CD4-positive, alpha-beta T cell treated with Interleukin-1 beta for 1 hour (primary cell): Measurements from ENCODE around the gene EPHB1.

ENCODE experiments used
- DNase-seq, 2 donors: peaks; one replicate each; pipeline ENCODE4 v3.0.0-alpha.2; 2020 to 2022

EPHB1 gene

GRCh38 chr3:134810052-134810435 lies 15.0 kb downstream of the EPHB1 start:
- no peak for DNase-seq

DNA sequence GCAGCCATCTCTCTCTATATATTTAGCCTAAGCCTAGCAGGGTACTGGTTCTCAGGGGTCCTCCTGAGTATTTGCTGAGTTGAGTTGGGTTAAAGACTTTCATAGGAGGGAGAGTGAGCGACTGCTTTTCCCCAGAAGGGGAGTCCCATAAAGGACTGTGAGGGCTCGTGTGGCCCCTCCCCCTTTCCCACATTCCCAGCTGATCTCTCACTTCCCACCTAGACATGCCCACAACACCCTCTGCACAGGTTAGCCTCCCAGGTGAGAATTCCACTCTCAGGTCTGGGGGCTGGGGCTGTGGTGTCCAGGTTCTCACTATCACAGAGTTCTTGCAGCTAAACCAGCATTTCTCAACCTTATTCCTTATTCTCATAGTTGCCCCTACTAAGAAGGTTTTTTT lies 15.8 kb downstream of the EPHB1 start:
- DNase-seq = no peak

- no peak for DNase-seq
Observed at GRCh38 chr3:134813618-134814017, 18.6 kb downstream of the EPHB1 start.

DNA sequence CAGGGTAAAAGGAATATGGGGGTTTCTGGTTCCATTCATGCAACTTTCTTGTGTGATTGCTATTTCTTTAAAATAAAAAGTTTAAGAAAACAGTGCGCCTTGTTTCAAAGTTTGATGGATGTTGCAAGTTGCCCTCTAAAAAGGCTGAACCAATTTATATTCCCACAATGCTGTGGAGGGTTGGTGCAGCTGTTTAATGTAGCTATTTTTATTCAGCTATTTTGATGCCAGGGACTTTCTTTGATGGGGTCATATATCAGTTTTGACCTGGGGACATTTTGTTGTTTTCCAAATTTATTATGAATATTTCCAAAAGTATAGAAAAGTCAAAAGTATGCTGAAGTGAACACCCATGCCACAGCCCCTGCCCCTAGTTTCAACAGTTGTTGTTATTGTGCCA lies 20.5 kb downstream of the EPHB1 start:
- DNase-seq = no peak

GRCh38 chr3:134816623-134817022 lies 21.6 kb downstream of the EPHB1 start:
- no peak for DNase-seq

DNA sequence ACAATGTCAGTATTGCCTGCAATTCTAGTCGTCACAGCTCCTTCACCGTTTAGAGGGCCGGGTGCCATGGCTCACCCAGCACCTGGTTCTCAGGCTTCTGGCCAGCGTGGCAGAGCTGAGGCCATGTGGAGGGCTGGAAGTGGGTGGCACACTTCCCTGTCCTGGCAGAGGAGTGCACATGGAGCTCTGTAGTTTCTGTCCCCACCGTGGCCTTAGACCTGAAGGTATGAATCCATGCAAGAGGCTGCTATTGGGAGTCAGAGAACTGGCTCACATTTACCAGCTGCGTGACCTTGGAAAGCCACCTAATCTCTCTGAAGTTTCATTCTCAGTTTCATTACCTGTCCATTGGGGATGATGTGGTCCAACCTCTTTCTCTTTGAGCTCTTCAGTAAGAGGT lies 22.2 kb downstream of the EPHB1 start:
- no peak for DNase-seq

GRCh38 chr3:134820994-134821393 lies 25.9 kb downstream of the EPHB1 start:
- DNase-seq = no peak

DNA sequence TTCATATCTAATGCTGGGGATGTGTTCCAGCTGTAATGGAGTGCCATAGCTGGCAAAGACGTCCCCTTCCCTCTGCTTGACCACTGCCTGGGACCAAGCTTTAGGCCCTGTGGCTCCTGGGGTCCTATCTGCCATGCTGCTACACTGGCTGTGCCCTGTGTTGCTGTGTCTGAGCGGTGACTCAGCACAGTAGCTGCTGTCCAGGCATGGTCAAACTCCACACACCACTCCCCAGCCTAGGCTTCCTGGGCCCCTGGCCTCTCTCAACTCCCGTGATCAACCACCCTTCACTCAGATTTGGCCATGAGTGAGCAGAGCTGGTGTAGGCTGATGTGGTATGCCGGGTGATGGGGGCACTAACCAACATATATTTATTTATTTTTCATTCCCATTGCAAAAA lies 27.0 kb downstream of the EPHB1 start:
- DNase-seq = no peak

GRCh38 chr3:134823679-134824078 lies 28.6 kb downstream of the EPHB1 start:
- no peak for DNase-seq

- DNase-seq = no peak
Observed at GRCh38 chr3:134824791-134825190, 29.7 kb downstream of the EPHB1 start.

- no peak for DNase-seq
Observed at GRCh38 chr3:134827213-134827612, 32.2 kb downstream of the EPHB1 start.

- DNase-seq = no peak
Observed at GRCh38 chr3:134829721-134830120, 34.7 kb downstream of the EPHB1 start.

DNA sequence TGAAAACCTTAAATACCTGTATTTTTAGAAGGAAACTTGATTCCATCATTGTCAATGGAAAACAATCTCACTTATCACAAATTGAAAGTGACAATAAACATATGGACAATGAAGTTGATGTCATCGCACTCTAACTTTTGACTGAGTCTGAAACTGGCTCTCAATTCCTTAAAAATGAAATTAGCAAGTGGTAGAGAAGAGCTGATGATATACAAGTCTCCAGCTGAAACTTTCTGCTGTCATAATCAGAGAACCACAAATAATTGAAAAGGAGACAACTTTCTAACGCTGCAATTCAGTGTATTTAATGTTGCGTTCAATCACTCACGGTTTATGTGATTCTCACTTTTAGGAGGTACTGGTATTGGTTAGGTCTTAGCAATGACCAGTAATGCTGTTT lies 37.5 kb downstream of the EPHB1 start:
- no peak for DNase-seq

DNA sequence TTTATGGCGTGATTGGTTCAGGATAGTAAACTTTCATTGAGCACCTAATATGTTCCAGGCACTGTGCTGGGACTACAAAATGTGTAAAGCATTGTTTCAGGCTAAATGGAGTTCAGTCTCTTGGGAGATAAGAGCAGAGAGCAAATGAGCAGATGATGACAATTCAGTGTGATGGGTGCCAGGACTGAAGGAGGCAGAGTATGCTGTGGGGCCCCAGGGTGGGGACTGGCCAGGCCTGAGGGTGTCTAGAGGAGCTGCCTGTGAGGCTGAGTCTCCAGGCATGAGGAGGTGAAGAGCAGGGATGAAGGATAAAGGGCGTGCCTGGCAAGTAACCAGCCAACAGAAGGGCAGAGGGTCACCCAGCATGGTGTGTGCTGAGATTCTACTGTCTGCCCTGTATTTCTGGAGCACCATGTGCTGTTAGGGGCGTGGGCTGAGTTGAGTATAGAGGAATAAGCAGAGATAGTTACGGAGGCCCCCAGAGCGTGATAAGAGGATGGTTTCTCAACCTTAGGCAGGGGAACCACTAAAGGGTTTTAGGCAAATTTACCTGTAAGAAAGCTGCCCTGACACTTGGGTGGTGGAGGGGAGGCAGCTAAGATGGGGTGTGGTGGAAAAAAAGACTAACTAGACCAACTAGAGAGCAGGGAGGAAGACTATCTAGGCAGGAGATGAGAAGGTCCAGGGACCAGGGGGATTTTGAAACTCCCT lies 38.5 kb downstream of the EPHB1 start:
- DNase-seq = no peak

GRCh38 chr3:134836921-134837320 lies 41.9 kb downstream of the EPHB1 start:
- no peak for DNase-seq

GRCh38 chr3:134838599-134838998 lies 43.5 kb downstream of the EPHB1 start:
- no peak for DNase-seq

GRCh38 chr3:134839422-134839821 lies 44.4 kb downstream of the EPHB1 start:
- DNase-seq = no peak

GRCh38 chr3:134839990-134840389 lies 44.9 kb downstream of the EPHB1 start:
- no peak for DNase-seq

DNA sequence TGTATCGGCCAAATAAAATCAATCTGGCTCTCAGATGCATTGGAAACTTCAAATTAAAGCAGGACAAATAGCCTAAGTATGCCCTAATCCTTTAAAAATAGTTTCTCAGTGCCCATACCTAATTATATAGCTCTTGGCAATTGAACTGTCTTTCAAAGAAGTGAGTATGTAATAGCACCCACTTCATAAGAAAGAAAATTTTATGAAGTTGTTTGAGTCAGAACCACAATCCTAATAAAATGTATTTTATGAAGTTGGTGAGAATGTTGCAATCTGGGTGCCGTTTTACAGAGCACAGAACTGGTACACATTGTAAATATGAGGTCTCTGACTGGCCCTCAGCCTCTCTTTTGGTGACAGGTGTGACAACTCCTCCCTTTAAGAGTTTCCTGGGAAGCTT lies 45.4 kb downstream of the EPHB1 start:
- DNase-seq = no peak

GRCh38 chr3:134846084-134846483 lies 51.0 kb downstream of the EPHB1 start:
- no peak for DNase-seq

DNA sequence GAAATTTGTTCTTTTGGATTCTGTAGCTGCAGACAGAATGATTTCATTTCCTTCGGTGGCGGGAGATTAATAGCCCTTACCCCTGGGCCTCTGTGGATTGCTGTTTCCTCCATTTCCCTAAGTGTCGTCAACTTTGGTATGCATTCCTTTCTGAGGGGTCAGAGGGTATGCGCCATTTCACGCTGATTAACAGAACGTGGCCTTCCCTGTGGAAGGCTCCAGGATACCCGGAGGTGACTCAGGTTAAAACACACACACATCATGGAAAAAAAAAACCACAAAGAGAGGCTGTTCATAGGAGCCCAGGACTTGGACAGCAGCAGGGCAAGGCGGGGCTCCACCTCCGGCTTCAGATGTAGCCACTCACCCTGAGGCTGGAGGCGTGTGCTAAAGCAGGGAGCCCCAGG lies 51.9 kb downstream of the EPHB1 start:
- no peak for DNase-seq

GRCh38 chr3:134847349-134847748 lies 52.3 kb downstream of the EPHB1 start:
- no peak for DNase-seq

GRCh38 chr3:134849561-134849960 lies 54.5 kb downstream of the EPHB1 start:
- DNase-seq = no peak

DNA sequence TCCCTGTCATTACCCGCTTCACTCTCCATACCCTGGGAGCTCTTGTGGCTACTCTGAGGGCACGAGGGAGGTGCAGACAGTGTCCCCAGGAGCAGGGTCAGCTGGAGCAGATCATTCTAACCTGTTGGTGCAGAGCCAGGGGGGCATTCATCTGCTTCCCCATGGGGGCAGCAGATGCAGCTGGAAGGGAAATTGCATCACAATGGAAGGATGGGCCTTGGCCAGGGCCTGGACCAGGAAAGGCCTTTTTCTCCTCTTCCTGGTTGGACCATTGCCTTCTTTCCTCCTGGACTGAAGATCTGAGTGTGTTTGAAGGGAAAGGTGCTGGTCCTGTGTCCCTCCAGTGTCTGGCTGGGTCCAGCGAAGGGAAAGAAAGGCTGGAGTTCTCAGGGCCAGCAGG lies 55.7 kb downstream of the EPHB1 start:
- DNase-seq = no peak

DNA sequence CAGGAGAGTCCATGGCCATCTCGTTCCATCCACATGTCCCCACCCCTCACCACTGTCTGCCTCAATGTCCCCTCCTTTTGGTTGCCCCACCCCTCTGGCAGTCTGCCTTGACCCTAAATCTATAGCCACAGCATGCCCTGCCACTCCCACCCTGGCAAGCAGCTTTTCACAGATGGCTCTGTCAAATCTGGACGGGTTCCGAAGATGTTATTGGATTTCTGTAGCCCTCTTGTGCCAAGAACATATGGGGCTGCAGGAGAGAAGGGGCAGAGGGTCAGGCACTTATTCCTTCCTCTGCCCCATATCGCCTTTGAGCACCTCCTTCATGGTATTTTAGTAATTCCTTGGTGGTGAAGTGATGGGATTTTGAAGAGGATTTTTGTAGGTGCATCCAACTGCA lies 57.1 kb downstream of the EPHB1 start:
- no peak for DNase-seq
